Mesendoderm (in vitro differentiated cells): ENCODE results near the gene TMEM179.
"Not testable (repeated sequence)": the region's sequence is repeated elsewhere in the genome, so short reads cannot be mapped to it uniquely, and the experiment has no call there.

Experiments used
- DNase-seq: peaks from one replicate; pipeline ENCODE4 v3.0.0; 2013
- H2AK5ac ChIP-seq: 2 replicates; pipeline ENCODE4 v1.6.1; 2013; ENCODE audit warnings: low read length, inconsistent platforms
- H2BK120ac ChIP-seq: 2 replicates; pipeline ENCODE4 v1.6.1; 2013; ENCODE audit warnings: low read depth, mild to moderate bottlenecking, low read length, moderate library complexity, mixed read lengths
- H2BK15ac ChIP-seq: replicated peaks from 2 replicates; pipeline ENCODE4 v1.6.1; 2013; ENCODE audit warnings: low read depth, mild to moderate bottlenecking, moderate library complexity
- H2BK5ac ChIP-seq: 2 replicates; pipeline ENCODE4 v1.6.1; 2013; ENCODE audit warnings: low read length, inconsistent platforms
- H3K18ac ChIP-seq: 2 replicates; pipeline ENCODE4 v1.6.1; 2013; ENCODE audit warnings: mild to moderate bottlenecking, low read length, mixed read lengths
- H3K23ac ChIP-seq: one replicate; pipeline ENCODE4 v1.6.1; 2013; ENCODE audit warnings: low read length
- H3K27ac ChIP-seq: 2 replicates; pipeline ENCODE4 v1.5.1; 2013; ENCODE audit warnings: low read depth, mild to moderate bottlenecking, inconsistent platforms, low read length, moderate library complexity
- H3K27me3 ChIP-seq: 2 replicates; pipeline ENCODE4 v1.6.1; 2013; ENCODE audit warnings: low read length, control low read depth, mild to moderate bottlenecking, inconsistent platforms; ENCODE audit not compliant: insufficient read depth, poor library complexity
- H3K36me3 ChIP-seq: 2 replicates; pipeline ENCODE4 v1.6.1; 2013; ENCODE audit warnings: low read length, inconsistent platforms; ENCODE audit not compliant: control insufficient read depth, insufficient read depth
- H3K4ac ChIP-seq: one replicate; pipeline ENCODE4 v1.6.1; 2013; ENCODE audit warnings: low read depth, mild to moderate bottlenecking, low read length, moderate library complexity
- H3K4me1 ChIP-seq: 2 replicates; pipeline ENCODE4 v1.6.1; 2013; ENCODE audit warnings: low read depth, low read length, inconsistent platforms; ENCODE audit not compliant: control insufficient read depth
- H3K4me2 ChIP-seq: 2 replicates; pipeline ENCODE4 v1.6.1; 2013; ENCODE audit warnings: low read length
- H3K4me3 ChIP-seq: 2 replicates; pipeline ENCODE4 v1.5.1; 2013; ENCODE audit warnings: mild to moderate bottlenecking, low read length
- H3K56ac ChIP-seq: one replicate; pipeline ENCODE4 v1.6.1; 2013; ENCODE audit warnings: low read length
- H3K79me1 ChIP-seq: 2 replicates; pipeline ENCODE4 v1.6.1; 2013; ENCODE audit warnings: low read length, inconsistent platforms
- H3K79me2 ChIP-seq: 2 replicates; pipeline ENCODE4 v1.6.1; 2013; ENCODE audit warnings: mild to moderate bottlenecking, low read length; ENCODE audit not compliant: control insufficient read depth, insufficient read depth
- H3K9ac ChIP-seq: 2 replicates; pipeline ENCODE4 v1.6.1; 2013; ENCODE audit warnings: low read length, inconsistent platforms
- H4K5ac ChIP-seq: one replicate; pipeline ENCODE4 v1.6.1; 2013; ENCODE audit warnings: low read length
- H4K8ac ChIP-seq: one replicate; pipeline ENCODE4 v1.6.1; 2013; ENCODE audit warnings: low read depth, mild to moderate bottlenecking, control low read depth, low read length, moderate library complexity
- WGBS: extraction: QIAGEN DNeasy Blood & Tissue Kit; methylation state at CpG from one replicate; pipeline ENCODE4 v1.1.7; 2013; ENCODE audit warnings: low lambda C conversion rate, missing lambda C conversion rate; ENCODE audit not compliant: insufficient coverage; ENCODE audit errors: extremely low coverage; 5-methylcytosine and 5-hydroxymethylcytosine counted together

TMEM179 gene

GRCh38 chr14:104639471-104639870, 34.9 kb upstream of the TMEM179 start:
- H4K5ac ChIP-seq: no peak overlapping the region
- H3K79me1 ChIP-seq: no peaks in the 10 kb centered on the region
- H4K8ac ChIP-seq: no peak overlapping the region
- DNase-seq: no peak
- H3K23ac ChIP-seq: no peak overlapping the region
- no CpG with 5 or more reads among the region's 5 CpGs for WGBS
- no peaks in the 10 kb centered on the region for H3K27me3 ChIP-seq
- H3K4me1 ChIP-seq: peaks cover 7% of the 10 kb centered on the region
- H3K79me2 ChIP-seq: no peaks in the 10 kb centered on the region
- no peak overlapping the region for H3K18ac ChIP-seq
- H2BK120ac ChIP-seq: no peak overlapping the region
- no peak overlapping the region for H2BK5ac ChIP-seq
- H3K9ac ChIP-seq: no peak overlapping the region
- H3K4ac ChIP-seq: no peak overlapping the region
- no peak overlapping the region for H2AK5ac ChIP-seq
- H3K4me2 ChIP-seq: no peak overlapping the region
- H3K27ac ChIP-seq: no peak overlapping the region
- no peaks in the 10 kb centered on the region for H3K36me3 ChIP-seq
- H3K56ac ChIP-seq: no peak overlapping the region
- no peak overlapping the region for H2BK15ac ChIP-seq
- H3K4me3 ChIP-seq: no peak overlapping the region

- Histone ChIP-seq H4K8ac (no peak overlapping the region), H2BK15ac (no peak overlapping the region), H2AK5ac (no peak overlapping the region), H2BK120ac (no peak overlapping the region), H3K23ac (no peak overlapping the region), H3K27ac (no peak overlapping the region), H3K27me3 (no peaks in the 10 kb centered on the region), H3K79me2 (no peaks in the 10 kb centered on the region), H3K4me2 (no peak overlapping the region), H3K36me3 (no peaks in the 10 kb centered on the region), H3K79me1 (no peaks in the 10 kb centered on the region), H3K4ac (no peak overlapping the region), H3K9ac (no peak overlapping the region), H3K4me3 (no peak overlapping the region), H3K4me1 (peaks cover 2% of the 10 kb centered on the region), H3K18ac (no peak overlapping the region), H2BK5ac (no peak overlapping the region), H4K5ac (no peak overlapping the region), H3K56ac (peak overlapping the region; percentile 62)
- no peak for DNase-seq
- WGBS: no CpG with 5 or more reads among the region's 13 CpGs
Measured at GRCh38 chr14:104638927-104639450, 34.4 kb upstream of the TMEM179 start.

- no peak overlapping the region for H2BK15ac ChIP-seq
- H3K56ac ChIP-seq: peak overlapping the region; percentile 42
- H3K9ac ChIP-seq: no peak overlapping the region
- no peak overlapping the region for H3K23ac ChIP-seq
- no peak overlapping the region for H4K8ac ChIP-seq
- no CpG with 5 or more reads among the region's 12 CpGs for WGBS
- no peak overlapping the region for H3K18ac ChIP-seq
- H3K4me3 ChIP-seq: no peak overlapping the region
- no peaks in the 10 kb centered on the region for H3K27me3 ChIP-seq
- H3K79me2 ChIP-seq: no peaks in the 10 kb centered on the region
- H2AK5ac ChIP-seq: no peak overlapping the region
- H3K4me1 ChIP-seq: no peaks in the 10 kb centered on the region
- H2BK5ac ChIP-seq: peak overlapping the region; percentile 50
- no peak overlapping the region for H3K27ac ChIP-seq
- no peaks in the 10 kb centered on the region for H3K79me1 ChIP-seq
- H4K5ac ChIP-seq: no peak overlapping the region
- H3K36me3 ChIP-seq: no peaks in the 10 kb centered on the region
- H2BK120ac ChIP-seq: no peak overlapping the region
- H3K4me2 ChIP-seq: no peak overlapping the region
- no peak for DNase-seq
- no peak overlapping the region for H3K4ac ChIP-seq
Measured at GRCh38 chr14:104638190-104638589, 33.6 kb upstream of the TMEM179 start.

GRCh38 chr14:104637546-104638003, 33.0 kb upstream of the TMEM179 start:
- no peak overlapping the region for H2AK5ac ChIP-seq
- H3K4me2 ChIP-seq: no peak overlapping the region
- H3K4me3 ChIP-seq: no peak overlapping the region
- no peak overlapping the region for H3K9ac ChIP-seq
- H2BK15ac ChIP-seq: no peak overlapping the region
- DNase-seq: no peak
- no peaks in the 10 kb centered on the region for H3K36me3 ChIP-seq
- no peaks in the 10 kb centered on the region for H3K79me2 ChIP-seq
- no peak overlapping the region for H3K27ac ChIP-seq
- H3K23ac ChIP-seq: no peak overlapping the region
- H3K56ac ChIP-seq: peak overlapping the region; percentile 0
- no peak overlapping the region for H3K4ac ChIP-seq
- H3K18ac ChIP-seq: no peak overlapping the region
- WGBS: no CpG with 5 or more reads among the region's 5 CpGs
- H3K27me3 ChIP-seq: no peaks in the 10 kb centered on the region
- H4K5ac ChIP-seq: no peak overlapping the region
- H3K4me1 ChIP-seq: no peaks in the 10 kb centered on the region
- H4K8ac ChIP-seq: no peak overlapping the region
- no peaks in the 10 kb centered on the region for H3K79me1 ChIP-seq
- no peak overlapping the region for H2BK120ac ChIP-seq
- no peak overlapping the region for H2BK5ac ChIP-seq

GRCh38 chr14:104636846-104637545, 32.4 kb upstream of the TMEM179 start:
- H4K8ac ChIP-seq, H3K27ac ChIP-seq, H3K9ac ChIP-seq, H3K4me3 ChIP-seq, H3K79me1 ChIP-seq, H3K4me2 ChIP-seq, H3K4ac ChIP-seq, H3K4me1 ChIP-seq, H2AK5ac ChIP-seq, H3K18ac ChIP-seq, H3K79me2 ChIP-seq, H2BK120ac ChIP-seq, H3K23ac ChIP-seq, H2BK15ac ChIP-seq, H3K36me3 ChIP-seq, H2BK5ac ChIP-seq, DNase-seq, H4K5ac ChIP-seq, H3K27me3 ChIP-seq: not testable (repeated sequence)
- H3K56ac ChIP-seq: peak overlapping the region; percentile 0
- no CpG with 5 or more reads among the region's 39 CpGs for WGBS

GRCh38 chr14:104636131-104636530, 31.6 kb upstream of the TMEM179 start:
- no peak overlapping the region for H4K5ac ChIP-seq
- no peak overlapping the region for H3K18ac ChIP-seq
- no peaks in the 10 kb centered on the region for H3K36me3 ChIP-seq
- H3K27me3 ChIP-seq: no peaks in the 10 kb centered on the region
- no peak overlapping the region for H2BK120ac ChIP-seq
- H4K8ac ChIP-seq: no peak overlapping the region
- no peak overlapping the region for H3K56ac ChIP-seq
- no peak for DNase-seq
- H3K4me2 ChIP-seq: no peak overlapping the region
- H2BK15ac ChIP-seq: no peak overlapping the region
- no peak overlapping the region for H2AK5ac ChIP-seq
- WGBS: no CpG with 5 or more reads among the region's 11 CpGs
- H3K23ac ChIP-seq: no peak overlapping the region
- H3K79me1 ChIP-seq: no peaks in the 10 kb centered on the region
- no peaks in the 10 kb centered on the region for H3K4me1 ChIP-seq
- no peaks in the 10 kb centered on the region for H3K79me2 ChIP-seq
- H2BK5ac ChIP-seq: no peak overlapping the region
- H3K27ac ChIP-seq: no peak overlapping the region
- no peak overlapping the region for H3K4ac ChIP-seq
- H3K4me3 ChIP-seq: no peak overlapping the region
- no peak overlapping the region for H3K9ac ChIP-seq
